ENCODE results near the gene FTO.
"Not testable (repeated sequence)": the region's sequence is repeated elsewhere in the genome, so short reads cannot be mapped to it uniquely, and the experiment has no call there.

FTO gene

GRCh38 chr16:53865494-53865863 lies 161.5 kb downstream of the FTO start:
- H3K4me3 Mint-ChIP-seq = peak overlapping the region; percentile 40
- H3K36me3 Mint-ChIP-seq = peaks cover 41% of the 10 kb centered on the region
- no peaks in the 10 kb centered on the region for H3K27me3 Mint-ChIP-seq
- H3K27ac Mint-ChIP-seq = peak overlapping the region; percentile 32
- peaks cover 19% of the 10 kb centered on the region for H3K9me3 Mint-ChIP-seq
- H3K4me1 Mint-ChIP-seq = peaks cover 17% of the 10 kb centered on the region

GRCh38 chr16:53866520-53866919 lies 162.6 kb downstream of the FTO start:
- Mint-ChIP-seq H3K4me1 (peaks cover 17% of the 10 kb centered on the region), H3K9me3 (peaks cover 28% of the 10 kb centered on the region), H3K4me3 (no peak overlapping the region), H3K36me3 (peaks cover 51% of the 10 kb centered on the region), H3K27me3 (no peaks in the 10 kb centered on the region), H3K27ac (peak overlapping the region; percentile 35)

GRCh38 chr16:53870831-53871230 lies 166.9 kb downstream of the FTO start:
- H3K27me3 Mint-ChIP-seq = no peaks in the 10 kb centered on the region
- peaks cover 28% of the 10 kb centered on the region for H3K9me3 Mint-ChIP-seq
- no peak overlapping the region for H3K4me3 Mint-ChIP-seq
- H3K27ac Mint-ChIP-seq = no peak overlapping the region
- H3K4me1 Mint-ChIP-seq = peaks cover 10% of the 10 kb centered on the region
- H3K36me3 Mint-ChIP-seq = peaks cover 64% of the 10 kb centered on the region

GRCh38 chr16:53872248-53873221 lies 168.6 kb downstream of the FTO start:
- Mint-ChIP-seq H3K4me1 (peaks cover 4% of the 10 kb centered on the region), H3K4me3 (no peak overlapping the region), H3K27ac (no peak overlapping the region), H3K9me3 (peaks cover 27% of the 10 kb centered on the region), H3K27me3 (no peaks in the 10 kb centered on the region), H3K36me3 (peaks cover 50% of the 10 kb centered on the region)

- H3K36me3 Mint-ChIP-seq = peaks cover 21% of the 10 kb centered on the region
These were observed 172.9 kb downstream of the FTO start for GRCh38 chr16:53876811-53877210.

GRCh38 chr16:53878216-53878615 lies 174.3 kb downstream of the FTO start:
- Mint-ChIP-seq H3K36me3 (peaks cover 17% of the 10 kb centered on the region), H3K9me3 (no peaks in the 10 kb centered on the region), H3K4me3 (no peak overlapping the region), H3K27ac (no peak overlapping the region), H3K27me3 (no peaks in the 10 kb centered on the region), H3K4me1 (no peaks in the 10 kb centered on the region)

More at GRCh38 chr16:53876811-53877210, 172.9 kb downstream of the FTO start:
- peaks cover 4% of the 10 kb centered on the region for H3K4me1 Mint-ChIP-seq
- H3K27ac Mint-ChIP-seq = no peak overlapping the region
- H3K4me3 Mint-ChIP-seq = no peak overlapping the region
- no peaks in the 10 kb centered on the region for H3K27me3 Mint-ChIP-seq
- H3K9me3 Mint-ChIP-seq = no peaks in the 10 kb centered on the region

GRCh38 chr16:53881371-53881770 lies 177.4 kb downstream of the FTO start:
- peaks cover 23% of the 10 kb centered on the region for H3K36me3 Mint-ChIP-seq
- no peaks in the 10 kb centered on the region for H3K27me3 Mint-ChIP-seq
- no peak overlapping the region for H3K4me3 Mint-ChIP-seq
- H3K9me3 Mint-ChIP-seq = no peaks in the 10 kb centered on the region
- H3K27ac Mint-ChIP-seq = no peak overlapping the region
- H3K4me1 Mint-ChIP-seq = no peaks in the 10 kb centered on the region

GRCh38 chr16:53882310-53882709 lies 178.4 kb downstream of the FTO start:
- Mint-ChIP-seq H3K4me1 (no peaks in the 10 kb centered on the region), H3K4me3 (no peak overlapping the region), H3K27me3 (no peaks in the 10 kb centered on the region), H3K27ac (no peak overlapping the region), H3K36me3 (peaks cover 27% of the 10 kb centered on the region), H3K9me3 (no peaks in the 10 kb centered on the region)

GRCh38 chr16:53884748-53885147 lies 180.8 kb downstream of the FTO start:
- no peaks in the 10 kb centered on the region for H3K27me3 Mint-ChIP-seq
- H3K27ac Mint-ChIP-seq = no peak overlapping the region
- no peaks in the 10 kb centered on the region for H3K4me1 Mint-ChIP-seq
- H3K36me3 Mint-ChIP-seq = peaks cover 25% of the 10 kb centered on the region
- H3K9me3 Mint-ChIP-seq = no peaks in the 10 kb centered on the region
- H3K4me3 Mint-ChIP-seq = no peak overlapping the region

- Mint-ChIP-seq H3K4me1 (no peaks in the 10 kb centered on the region), H3K36me3 (peaks cover 25% of the 10 kb centered on the region), H3K4me3 (no peak overlapping the region), H3K27me3 (no peaks in the 10 kb centered on the region), H3K27ac (no peak overlapping the region), H3K9me3 (no peaks in the 10 kb centered on the region)
These were observed 182.8 kb downstream of the FTO start for GRCh38 chr16:53886482-53887378.

GRCh38 chr16:53888222-53888621 lies 184.3 kb downstream of the FTO start:
- Mint-ChIP-seq H3K36me3 (peaks cover 21% of the 10 kb centered on the region), H3K27me3 (no peaks in the 10 kb centered on the region), H3K4me1 (no peaks in the 10 kb centered on the region), H3K9me3 (no peaks in the 10 kb centered on the region), H3K4me3 (no peak overlapping the region), H3K27ac (no peak overlapping the region)

- H3K9me3 Mint-ChIP-seq, H3K27ac Mint-ChIP-seq, H3K36me3 Mint-ChIP-seq, H3K4me1 Mint-ChIP-seq, H3K27me3 Mint-ChIP-seq, H3K4me3 Mint-ChIP-seq: not testable (repeated sequence)
These were observed 186.9 kb downstream of the FTO start for GRCh38 chr16:53890877-53891276.

- no peak overlapping the region for H3K4me3 Mint-ChIP-seq
- no peak overlapping the region for H3K27ac Mint-ChIP-seq
- H3K9me3 Mint-ChIP-seq = no peaks in the 10 kb centered on the region
- no peaks in the 10 kb centered on the region for H3K27me3 Mint-ChIP-seq
- peaks cover 6% of the 10 kb centered on the region for H3K36me3 Mint-ChIP-seq
- no peaks in the 10 kb centered on the region for H3K4me1 Mint-ChIP-seq
These were observed 187.6 kb downstream of the FTO start for GRCh38 chr16:53891409-53892139.

- peaks cover 6% of the 10 kb centered on the region for H3K36me3 Mint-ChIP-seq
These were observed 188.2 kb downstream of the FTO start for GRCh38 chr16:53892155-53892554.

GRCh38 chr16:53893731-53894435 lies 189.9 kb downstream of the FTO start:
- H3K36me3 Mint-ChIP-seq = peaks cover 8% of the 10 kb centered on the region
- H3K9me3 Mint-ChIP-seq = no peaks in the 10 kb centered on the region

More at GRCh38 chr16:53892155-53892554, 188.2 kb downstream of the FTO start:
- Mint-ChIP-seq H3K4me3 (no peak overlapping the region), H3K9me3 (no peaks in the 10 kb centered on the region), H3K27me3 (no peaks in the 10 kb centered on the region), H3K27ac (no peak overlapping the region), H3K4me1 (no peaks in the 10 kb centered on the region)

More at GRCh38 chr16:53893731-53894435, 189.9 kb downstream of the FTO start:
- H3K27me3 Mint-ChIP-seq = no peaks in the 10 kb centered on the region
- H3K4me3 Mint-ChIP-seq = no peak overlapping the region
- no peak overlapping the region for H3K27ac Mint-ChIP-seq
- no peaks in the 10 kb centered on the region for H3K4me1 Mint-ChIP-seq

Measured in activated naive CD4-positive, alpha-beta T cell treated with anti-CD3 and anti-CD28 coated beads, Interleukin-2, amount 50 U/mL, for 24 hours (primary cell).